AG09319 (cell line): ENCODE data around the gene WDFY1.

Experiments
- DNase-seq: peaks from one replicate; pipeline ENCODE4 v3.0.0-alpha.2; 2010; ENCODE audit warnings: low read depth; ENCODE audit errors: extremely low read depth
- TF ChIP-seq, protein P1 (sequence below): IDR thresholded peaks from 2 replicates; pipeline ENCODE4 v1.5.1; 2011; ENCODE audit warnings: low read depth, mild to moderate bottlenecking, inconsistent platforms, low read length, moderate library complexity

Gene WDFY1

DNA sequence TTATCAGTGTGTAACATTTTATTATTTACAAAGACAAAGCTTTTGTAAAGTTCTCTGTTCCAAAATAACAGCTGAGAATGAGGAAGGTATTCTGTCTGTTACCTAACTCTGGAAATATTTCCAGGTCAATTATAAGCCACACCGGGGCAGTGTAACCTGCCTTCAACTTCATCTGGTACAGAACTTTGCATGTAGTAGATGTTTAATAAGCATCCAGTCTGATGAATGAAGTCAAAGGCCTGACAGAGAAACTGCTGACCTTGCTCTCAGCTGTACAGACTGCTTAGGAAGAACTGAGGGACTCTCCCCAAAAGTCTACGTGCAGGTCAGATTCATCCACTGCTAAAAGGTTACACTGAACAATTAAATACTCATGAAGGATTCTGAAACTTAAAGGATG, 43.3 kb downstream of the WDFY1 start:
- DNase-seq, result no peak
- TF ChIP-seq, protein P1, sequence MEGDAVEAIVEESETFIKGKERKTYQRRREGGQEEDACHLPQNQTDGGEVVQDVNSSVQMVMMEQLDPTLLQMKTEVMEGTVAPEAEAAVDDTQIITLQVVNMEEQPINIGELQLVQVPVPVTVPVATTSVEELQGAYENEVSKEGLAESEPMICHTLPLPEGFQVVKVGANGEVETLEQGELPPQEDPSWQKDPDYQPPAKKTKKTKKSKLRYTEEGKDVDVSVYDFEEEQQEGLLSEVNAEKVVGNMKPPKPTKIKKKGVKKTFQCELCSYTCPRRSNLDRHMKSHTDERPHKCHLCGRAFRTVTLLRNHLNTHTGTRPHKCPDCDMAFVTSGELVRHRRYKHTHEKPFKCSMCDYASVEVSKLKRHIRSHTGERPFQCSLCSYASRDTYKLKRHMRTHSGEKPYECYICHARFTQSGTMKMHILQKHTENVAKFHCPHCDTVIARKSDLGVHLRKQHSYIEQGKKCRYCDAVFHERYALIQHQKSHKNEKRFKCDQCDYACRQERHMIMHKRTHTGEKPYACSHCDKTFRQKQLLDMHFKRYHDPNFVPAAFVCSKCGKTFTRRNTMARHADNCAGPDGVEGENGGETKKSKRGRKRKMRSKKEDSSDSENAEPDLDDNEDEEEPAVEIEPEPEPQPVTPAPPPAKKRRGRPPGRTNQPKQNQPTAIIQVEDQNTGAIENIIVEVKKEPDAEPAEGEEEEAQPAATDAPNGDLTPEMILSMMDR, result no peak

DNA sequence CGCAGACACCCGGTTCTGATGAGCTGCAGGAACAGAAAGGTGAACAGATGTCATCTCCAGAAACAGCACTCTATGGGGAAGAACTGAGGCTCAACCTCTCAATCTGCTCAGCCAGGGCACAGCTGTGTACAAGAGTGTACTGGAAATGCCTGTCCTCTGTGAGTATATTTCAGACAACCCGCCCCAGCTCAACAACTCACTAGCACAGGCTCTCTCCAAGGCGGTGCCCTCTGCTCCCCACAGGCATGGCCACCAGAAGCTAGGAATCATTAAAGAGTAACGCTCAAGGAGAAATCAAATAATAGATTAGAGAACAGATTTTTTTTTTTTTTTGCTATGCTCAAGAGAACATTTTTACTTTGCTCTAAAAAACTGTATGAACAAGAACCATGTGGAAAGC, 43.8 kb downstream of the WDFY1 start:
- TF ChIP-seq, protein P1, result no peak
- no peak for DNase-seq

DNA sequence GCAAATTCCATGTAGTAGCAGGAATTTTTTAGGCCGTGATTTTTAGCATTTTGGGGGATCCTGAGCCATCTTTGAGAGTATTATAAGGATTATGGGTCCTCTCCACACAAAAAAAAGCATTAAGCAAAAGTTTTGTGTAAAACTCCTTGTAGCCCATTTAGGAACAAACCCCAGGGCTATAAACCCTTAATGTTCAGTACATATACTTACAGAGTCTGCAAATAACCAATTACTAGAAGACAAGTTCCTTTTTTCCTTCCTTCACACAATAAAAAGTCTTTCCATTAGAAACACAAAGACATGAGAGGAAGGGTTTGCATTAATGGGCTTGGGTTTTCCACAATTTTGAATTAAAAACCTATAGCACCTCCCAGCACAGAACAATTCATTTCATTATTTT, 44.6 kb downstream of the WDFY1 start:
- no peak for DNase-seq
- TF ChIP-seq, protein P1, result no peak

DNA sequence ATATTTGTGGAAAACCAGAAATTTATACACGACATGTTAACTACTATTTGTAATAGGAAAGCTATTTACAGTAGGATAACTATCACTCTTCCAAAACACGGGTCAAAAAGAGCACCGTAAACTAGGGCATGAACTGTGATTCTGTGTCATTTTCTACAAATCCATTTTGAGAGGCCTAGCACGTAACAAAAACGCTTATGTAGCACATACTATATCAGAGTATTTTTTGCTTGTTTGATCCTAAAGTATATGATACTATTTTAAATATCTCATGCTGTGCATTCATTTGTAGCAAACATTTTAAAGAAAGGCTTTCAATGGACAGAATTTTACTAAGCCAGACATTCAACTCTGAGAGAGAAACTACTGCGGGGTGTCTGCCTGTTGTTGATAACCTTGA, 45.1 kb downstream of the WDFY1 start:
- DNase-seq, result no peak
- TF ChIP-seq, protein P1, result no peak

DNA sequence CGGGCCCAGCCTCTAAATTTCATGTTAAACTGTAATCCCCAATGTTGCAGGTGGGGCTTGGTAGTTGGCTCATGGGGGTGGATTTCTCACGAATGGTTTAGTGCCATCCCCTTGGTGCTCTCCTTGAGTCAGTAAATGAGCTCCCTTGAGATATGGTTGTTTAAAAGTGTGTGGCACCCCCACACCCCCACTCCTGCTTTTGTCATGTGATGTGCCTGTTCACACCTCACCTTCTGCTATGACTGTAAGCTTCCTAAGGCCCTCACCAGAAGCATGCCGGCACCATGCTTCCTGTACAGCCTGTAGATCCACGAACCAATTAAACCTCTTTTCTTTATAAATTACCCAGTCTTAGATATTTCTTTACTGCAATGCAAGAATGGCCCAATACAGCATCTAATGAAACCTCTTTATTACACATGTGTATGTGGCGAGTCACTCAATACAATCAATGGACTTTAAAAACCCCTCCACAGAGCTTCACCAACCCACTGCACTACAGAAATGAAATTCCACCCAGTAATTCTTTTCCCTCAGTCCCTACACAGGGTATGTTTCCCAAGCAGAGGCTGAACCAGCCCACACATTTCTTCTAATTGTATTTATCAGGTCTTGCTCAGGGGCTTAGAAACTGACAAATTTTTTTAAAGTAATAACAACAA, 47.3 kb downstream of the WDFY1 start:
- TF ChIP-seq, protein P1, result no peak
- no peak for DNase-seq

DNA sequence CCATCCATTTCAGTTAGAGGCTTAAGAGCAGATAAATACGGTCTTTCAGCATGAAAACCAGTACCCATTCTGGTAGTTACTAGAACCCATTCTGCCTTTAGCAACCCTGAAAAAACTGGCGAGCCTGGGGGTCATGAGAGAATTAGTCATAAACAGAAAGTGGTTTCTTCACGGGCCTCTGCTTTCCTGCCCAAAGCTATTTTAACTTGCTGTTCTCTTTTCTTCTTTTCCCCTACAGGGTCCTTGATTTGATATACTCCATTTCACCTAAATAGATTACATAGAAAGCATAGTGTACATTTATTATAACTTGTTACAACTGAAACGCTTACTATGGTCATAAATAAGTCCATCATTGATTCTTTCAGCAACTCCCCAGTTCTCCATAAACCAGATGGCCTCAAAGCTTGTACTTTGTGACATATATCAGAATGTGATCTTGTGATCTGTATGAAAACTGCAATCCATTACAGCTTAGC, 48.3 kb downstream of the WDFY1 start:
- DNase-seq, result no peak
- TF ChIP-seq, protein P1, result no peak

DNA sequence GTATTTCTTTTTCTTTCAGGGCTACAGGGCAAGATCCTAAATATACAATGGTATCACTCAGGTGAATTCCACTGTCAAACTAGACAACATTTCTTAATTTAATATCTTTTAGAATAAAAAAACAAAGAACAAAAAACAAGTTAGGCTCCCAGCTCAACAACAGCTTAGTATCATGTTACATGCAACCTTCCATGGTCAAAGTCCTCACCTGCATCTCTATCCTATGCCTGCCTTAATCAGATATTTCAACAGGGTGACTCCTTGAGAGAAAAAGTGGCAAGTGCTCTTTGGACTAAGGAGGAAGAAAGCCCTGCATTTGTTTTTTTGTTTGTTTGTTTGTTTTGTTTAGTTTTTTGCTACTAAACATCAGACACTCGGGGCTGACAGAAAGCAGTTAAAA, 50.2 kb downstream of the WDFY1 start:
- DNase-seq, result no peak
- TF ChIP-seq, protein P1, result no peak
